Activated T-cell treated with anti-CD3 and anti-CD28 coated beads for 24 hours (primary cell): ENCODE results near the gene ZNF101.

Experiments
- DNase-seq: peaks from one replicate; pipeline ENCODE4 v3.0.0-alpha.2; 2020; ENCODE audit warnings: low read depth

The ZNF101 gene

DNA sequence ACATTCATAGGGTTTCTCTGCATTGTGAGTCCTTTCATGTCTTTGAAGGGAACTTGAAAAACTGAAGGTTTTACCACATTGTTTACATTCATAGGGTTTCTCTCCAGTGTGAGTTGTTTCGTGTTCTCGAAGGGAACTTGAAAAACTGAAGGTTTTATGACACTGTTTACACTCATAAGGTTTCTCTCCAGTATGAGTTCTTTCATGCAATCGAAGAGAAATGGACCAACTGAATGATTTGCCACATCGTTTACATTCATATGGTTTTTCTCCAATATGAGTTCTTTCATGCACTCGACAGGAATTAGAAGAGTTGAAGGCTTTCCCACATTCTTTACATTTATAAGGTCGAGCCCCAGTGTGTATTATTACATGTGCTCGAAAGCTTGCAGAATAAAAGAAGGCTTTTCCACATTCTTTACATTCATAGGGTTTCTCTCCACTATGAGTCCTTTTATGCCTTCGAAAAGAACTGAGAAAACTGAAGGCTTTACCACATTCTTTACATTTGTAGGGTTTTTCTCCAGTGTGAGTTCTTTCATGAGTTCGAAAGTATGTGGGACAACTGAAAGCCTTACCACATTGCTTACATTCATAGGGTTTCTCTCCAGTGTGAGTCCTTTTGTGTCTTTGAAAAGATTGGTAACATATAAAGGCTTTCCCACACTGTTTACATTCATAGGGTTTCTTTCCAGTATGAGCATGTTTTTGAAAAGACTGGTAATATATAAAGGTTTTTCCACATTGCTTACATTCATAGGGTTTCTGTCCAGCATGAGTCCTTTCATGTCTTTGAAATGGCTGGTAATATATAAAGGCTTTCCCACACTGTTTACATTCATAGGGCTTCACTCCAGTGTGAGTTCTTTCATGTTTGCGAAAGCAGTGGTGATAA, 43.5 kb downstream of the ZNF101 start:
- DNase-seq: no peak

DNA sequence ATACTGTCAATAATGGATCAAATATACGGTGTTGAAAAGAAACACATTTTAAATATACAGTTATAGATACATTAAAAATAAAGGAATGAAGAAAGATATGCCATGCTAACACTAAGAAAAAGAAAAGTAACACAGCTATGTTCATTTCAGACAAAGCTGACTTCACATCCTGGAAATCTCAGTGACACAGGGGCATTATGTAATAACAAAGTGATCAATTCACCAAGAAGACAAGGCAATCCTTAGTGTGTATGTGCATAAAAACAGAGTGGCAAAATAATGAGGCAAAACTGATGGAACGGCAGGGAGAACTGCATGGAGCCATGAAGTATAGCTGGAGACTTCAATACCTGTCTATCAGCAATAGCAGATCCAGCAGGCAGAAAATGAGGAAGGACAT, 51.2 kb downstream of the ZNF101 start:
- DNase-seq: no peak

DNA sequence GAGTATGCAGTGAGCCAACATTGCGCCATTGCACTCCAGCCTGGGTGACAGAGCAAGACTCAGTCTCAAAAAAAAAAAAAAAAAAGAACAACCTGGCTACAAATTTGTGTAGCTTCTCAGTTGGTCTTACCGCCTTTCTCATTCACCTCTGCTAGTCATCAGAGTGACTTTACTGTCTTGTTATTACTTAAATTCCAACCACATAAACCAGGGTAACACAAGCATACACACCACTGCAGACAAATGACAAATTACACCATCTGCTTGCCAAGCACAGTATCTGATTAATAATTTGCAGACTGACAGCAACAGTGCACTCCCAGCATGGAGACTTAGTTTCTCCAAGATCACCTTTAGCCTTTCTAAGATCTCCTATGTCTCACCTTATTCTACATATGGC, 53.3 kb downstream of the ZNF101 start:
- DNase-seq: no peak

DNA sequence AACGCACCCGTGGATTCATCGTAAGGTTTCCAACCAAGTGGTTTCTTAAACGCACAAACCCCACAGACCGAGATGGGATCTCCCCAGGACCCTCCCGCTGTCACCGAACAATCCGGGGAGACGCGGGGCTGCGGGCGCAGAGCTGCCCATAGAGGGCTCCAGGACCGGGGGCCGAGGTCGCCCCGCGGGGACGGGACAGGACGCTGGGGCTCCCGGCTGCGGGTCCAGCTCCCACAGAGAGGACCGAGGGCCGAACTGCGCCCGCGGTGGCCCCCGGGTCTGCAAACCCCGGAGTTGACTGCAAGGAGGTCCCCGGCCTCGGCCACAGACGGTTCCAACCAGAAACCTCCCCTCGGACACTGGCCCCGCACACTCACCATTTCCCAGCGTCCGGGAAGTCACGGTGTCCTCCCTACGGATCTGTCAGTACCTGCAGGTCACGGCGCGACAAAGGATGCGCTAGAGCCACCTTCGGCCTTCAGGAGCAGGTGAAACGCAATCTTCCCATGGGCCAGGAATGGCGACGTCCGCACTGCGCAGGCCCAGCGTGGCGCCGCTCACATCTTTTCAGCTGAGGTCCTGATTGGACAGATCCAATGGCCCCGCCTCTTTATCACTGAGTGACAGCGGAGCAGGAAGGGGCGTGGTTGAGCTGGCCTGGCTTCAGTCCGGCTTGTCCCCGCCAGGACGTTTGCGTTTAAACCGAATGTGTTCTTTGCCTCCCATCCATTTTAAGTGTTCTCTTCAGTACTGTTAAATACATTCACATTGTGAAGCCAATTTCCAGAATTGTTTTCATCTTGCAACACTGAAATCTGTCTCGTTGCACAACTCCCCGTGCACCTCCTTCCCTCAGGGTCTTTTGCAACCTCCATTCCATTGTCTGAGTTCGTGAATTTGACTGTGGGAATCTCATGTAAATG, 64.2 kb downstream of the ZNF101 start, which contains the start of gene ZNF14:
TSS of gene ZNF14 (minus strand) at position 534 of the 923 bp plus-strand sequence. CDS start at position 380, 154 bp downstream.
- peak; percentile 91 for DNase-seq
